Measurements from ENCODE around the gene UNK.

GRCh38 chr17:75843577-75844529, 59.2 kb downstream of the UNK start, which contains the start of gene UNC13D:
- TF ChIP-seq CHD2 (IDR thresholded peaks at IDR 0.05; ENCODE audit: low read length, partially characterized antibody) = no peak
- TF ChIP-seq RAD21 (conservative IDR thresholded peaks at IDR 0.05 in 1 of 2, IDR thresholded peaks at IDR 0.05 in 1 of 2) = no peak
- no peak for TF ChIP-seq CTCF (IDR thresholded peaks at IDR 0.05)
- no peak for TF ChIP-seq CBX8 (IDR thresholded peaks at IDR 0.05)
- TF ChIP-seq MAFK (IDR thresholded peaks at IDR 0.05; ENCODE audit: partially characterized antibody) = no peak
- no peak for TF ChIP-seq HMGXB4 (CRISPR knock-in tag; IDR thresholded peaks at IDR 0.05; ENCODE audit: borderline replicate concordance)
